H1 (cell line): ENCODE data around the gene TSSK6. TPM values are rescaled to one million over a fixed set of nuclear protein-coding genes. Genes with fewer than 3 reads are reported as not detected.

Source experiments
- CTCF ChIA-PET: fragments of 300-600 bp; sonication (Branson Sonifier 250); formaldehyde crosslinking; loops from one replicate; lab custom pipeline; 2021; ENCODE audit not compliant: partially characterized antibody; lab: Charles Lee
- POLR2A ChIA-PET: fragments of 300-600 bp; sonication (Branson Sonifier 250); formaldehyde crosslinking; loops from one replicate; lab custom pipeline; 2021; ENCODE audit warnings: inconsistent platforms; ENCODE audit not compliant: partially characterized antibody; lab: Charles Lee
- DNase-seq, 2 experiments: peaks; one replicate each; pipeline versions ENCODE4 v3.0.0 to v3.0.0-alpha.2; 2010 to 2022; ENCODE audit warnings: low spot score in 2 of 2, low read depth in 1 of 2, mixed read lengths in 1 of 2
- FAIRE-seq: peaks from 2 replicates; lab custom pipeline; 2011; peaks lifted over from hg19 to GRCh38; lab: Jason Lieb, UNC
- H2AFZ ChIP-seq: 2 replicates; pipeline ENCODE4 v1.8.1; 2012; ENCODE audit warnings: low read length, inconsistent platforms
- H2AK5ac ChIP-seq: 2 replicates; pipeline ENCODE4 v1.6.1; 2013; ENCODE audit warnings: low read depth, low read length
- H2BK120ac ChIP-seq: replicated peaks from 2 replicates; pipeline ENCODE3; 2013; ENCODE audit warnings: low read depth, low read length, inconsistent platforms
- H2BK12ac ChIP-seq: 2 replicates; pipeline ENCODE4 v1.6.1; 2013; ENCODE audit warnings: low read depth, low read length
- H2BK15ac ChIP-seq: 2 replicates; pipeline ENCODE4 v1.6.1; 2013; ENCODE audit warnings: low read length
- H2BK20ac ChIP-seq: 2 replicates; pipeline ENCODE4 v1.6.1; 2013; ENCODE audit warnings: low read length
- H2BK5ac ChIP-seq: 2 replicates; pipeline ENCODE4 v1.6.1; 2013; ENCODE audit warnings: low read depth, low read length
- H3K14ac ChIP-seq: 2 replicates; pipeline ENCODE4 v1.6.1; 2013; ENCODE audit warnings: inconsistent platforms; ENCODE audit not compliant: insufficient read length
- H3K18ac ChIP-seq: 2 replicates; pipeline ENCODE4 v1.6.1; 2013; ENCODE audit warnings: low read length; ENCODE audit errors: extremely low read depth
- H3K23ac ChIP-seq: 2 replicates; pipeline ENCODE4 v1.6.1; 2013; ENCODE audit warnings: inconsistent platforms; ENCODE audit not compliant: insufficient read length
- H3K23me2 ChIP-seq: 2 replicates; pipeline ENCODE4 v1.6.1; 2013; ENCODE audit warnings: low read depth, low read length
- H3K27ac ChIP-seq: 2 replicates; pipeline ENCODE4 v1.6.1; 2011; ENCODE audit warnings: low read depth, low read length, inconsistent platforms
- H3K27me3 ChIP-seq, 4 experiments: replicated peaks in 1 of 4; 1 replicate in 1 of 4; 2 replicates in 3 of 4; pipeline versions ENCODE4 v1.6.1 to v1.8.1; 2011 to 2013; ENCODE audit warnings: low read length in 3 of 4, mild to moderate bottlenecking in 3 of 4, inconsistent platforms in 2 of 4, mixed read lengths in 2 of 4, moderate library complexity in 1 of 4; ENCODE audit not compliant: control insufficient read depth in 3 of 4, insufficient read depth in 3 of 4; ENCODE audit errors: extremely low read depth in 1 of 4
- H3K36me3 ChIP-seq, 4 experiments: 2 replicates each; pipeline versions ENCODE4 v1.6.1 to v1.8.1; 2011 to 2013; ENCODE audit warnings: mild to moderate bottlenecking in 4 of 4, low read length in 3 of 4, moderate library complexity in 2 of 4, control low read depth in 1 of 4, inconsistent platforms in 1 of 4; ENCODE audit not compliant: insufficient read depth in 4 of 4, control insufficient read depth in 2 of 4
- H3K4ac ChIP-seq: replicated peaks from 2 replicates; pipeline ENCODE3; 2013; ENCODE audit warnings: low read length, low read depth, mixed read lengths, inconsistent platforms; ENCODE audit not compliant: insufficient read length
- H3K4me1 ChIP-seq, 4 experiments: replicated peaks in 1 of 4; 1 replicate in 1 of 4; 2 replicates in 3 of 4; pipeline versions ENCODE4 v1.6.1 to v1.8.1; 2011 to 2013; ENCODE audit warnings: low read length in 3 of 4, inconsistent platforms in 2 of 4, mixed read lengths in 1 of 4; ENCODE audit not compliant: insufficient read depth in 4 of 4, control insufficient read depth in 3 of 4
- H3K4me2 ChIP-seq, 2 experiments: 2 replicates each; pipeline versions ENCODE4 v1.6.1 to v1.8.1; 2011 to 2013; ENCODE audit warnings: low read depth in 2 of 2, low read length in 2 of 2, control low read depth in 1 of 2, inconsistent platforms in 1 of 2, mild to moderate bottlenecking in 1 of 2; ENCODE audit not compliant: insufficient read depth in 1 of 2
- H3K4me3 ChIP-seq, 4 experiments: fragments of 200-600, 300-600 bp in 1 of 4; sonication (generic), shearing (Covaris generic), sonication (Bioruptor Twin) in 1 of 4; 2 replicates each; pipeline versions ENCODE4 v1.5.1 to v1.8.1; 2011 to 2016; ENCODE audit warnings: low read length in 4 of 4, low read depth in 3 of 4, control low read depth in 2 of 4, inconsistent platforms in 2 of 4, mild to moderate bottlenecking in 2 of 4, mixed read lengths in 1 of 4, moderate library complexity in 1 of 4; ENCODE audit not compliant: insufficient read depth in 2 of 4; ENCODE audit errors: extremely low read depth in 1 of 4
- H3K56ac ChIP-seq: replicated peaks from 2 replicates; pipeline ENCODE3; 2013; ENCODE audit warnings: low read depth, mild to moderate bottlenecking, mixed read lengths, low read length, inconsistent platforms; ENCODE audit not compliant: insufficient read length
- H3K79me1 ChIP-seq: 2 replicates; pipeline ENCODE4 v1.6.1; 2013; ENCODE audit warnings: low read depth, low read length, control low read depth
- H3K79me2 ChIP-seq, 2 experiments: 2 replicates each; pipeline versions ENCODE4 v1.6.1 to v1.8.1; 2012 to 2013; ENCODE audit warnings: low read length in 2 of 2, mild to moderate bottlenecking in 2 of 2, inconsistent platforms in 1 of 2; ENCODE audit not compliant: insufficient read depth in 2 of 2, control insufficient read depth in 1 of 2
- H3K9ac ChIP-seq, 4 experiments: replicated peaks in 1 of 4; 1 replicate in 1 of 4; 2 replicates in 3 of 4; pipeline versions ENCODE4 v1.6.1 to v1.8.1; 2011 to 2013; ENCODE audit warnings: low read depth in 3 of 4, low read length in 3 of 4, control low read depth in 2 of 4, mild to moderate bottlenecking in 2 of 4, moderate library complexity in 2 of 4, inconsistent platforms in 1 of 4; ENCODE audit errors: extremely low read depth in 1 of 4
- H3K9me3 ChIP-seq, 2 experiments: 2 replicates each; pipeline versions ENCODE4 v1.6.1 to v1.8.1; 2012 to 2013; ENCODE audit warnings: mild to moderate bottlenecking in 2 of 2, moderate library complexity in 2 of 2, control low read depth in 1 of 2, inconsistent platforms in 1 of 2, low read depth in 1 of 2, low read length in 1 of 2, mixed read lengths in 1 of 2; ENCODE audit not compliant: insufficient read depth in 2 of 2
- H4K20me1 ChIP-seq, 2 experiments: replicated peaks in 1 of 2; 2 replicates each; pipeline versions ENCODE3 to v1.8.1; 2011 to 2013; ENCODE audit warnings: inconsistent platforms in 2 of 2, low read length in 2 of 2, mild to moderate bottlenecking in 1 of 2; ENCODE audit not compliant: insufficient read depth in 2 of 2, control insufficient read depth in 1 of 2
- H4K5ac ChIP-seq: 2 replicates; pipeline ENCODE4 v1.6.1; 2013; ENCODE audit warnings: low read length, low read depth, mixed read lengths, inconsistent platforms; ENCODE audit not compliant: insufficient read length
- H4K8ac ChIP-seq: 2 replicates; pipeline ENCODE4 v1.8.0; 2013; ENCODE audit warnings: mild to moderate bottlenecking, moderate library complexity, low read length, inconsistent platforms; ENCODE audit not compliant: insufficient read depth; ENCODE audit errors: extremely low read depth
- H4K91ac ChIP-seq: replicated peaks from 2 replicates; pipeline ENCODE3; 2013; ENCODE audit warnings: low read length, mixed read lengths, inconsistent platforms; ENCODE audit not compliant: insufficient read length
- ASH2L ChIP-seq: fragments of 200-600, 300-600 bp; sonication (generic); IDR thresholded peaks from one replicate; pipeline ENCODE4 v1.7.1; 2017; ENCODE audit warnings: low read length
- BRCA1 ChIP-seq: IDR thresholded peaks from 2 replicates; pipeline ENCODE4 v1.6.1; 2012; ENCODE audit warnings: low read depth, low read length, improper control_type of control experiment
- CEBPB ChIP-seq: IDR thresholded peaks from 2 replicates; pipeline ENCODE4 v1.6.1; 2012; ENCODE audit warnings: low read depth, low read length
- FOSL1 ChIP-seq: IDR thresholded peaks from 2 replicates; pipeline ENCODE4 v1.6.1; 2011; ENCODE audit warnings: mild to moderate bottlenecking, low read depth, low read length, moderate library complexity; ENCODE audit not compliant: insufficient read depth
- GABPA ChIP-seq: IDR thresholded peaks from 2 replicates; pipeline ENCODE4 v1.6.1; 2011; ENCODE audit warnings: mild to moderate bottlenecking, low read length, moderate library complexity, borderline replicate concordance; ENCODE audit not compliant: insufficient read depth
- JUND ChIP-seq: IDR thresholded peaks from 2 replicates; pipeline ENCODE4 v1.6.1; 2011; ENCODE audit warnings: mild to moderate bottlenecking, improper control_type of control experiment, low read length
- KDM4A ChIP-seq: IDR thresholded peaks from one replicate; pipeline ENCODE4 v1.7.1; 2012; ENCODE audit warnings: low read depth, mild to moderate bottlenecking, moderate library complexity, low read length, inconsistent platforms; ENCODE audit not compliant: severe bottlenecking
- RNF2 ChIP-seq: fragments of 200-900, 300-1000 bp; sonication (generic); IDR thresholded peaks from 2 replicates; pipeline ENCODE4 v1.7.1; 2016; ENCODE audit warnings: borderline replicate concordance, low read depth, mild to moderate bottlenecking, antibody characterized with exemption, low read length; ENCODE audit not compliant: poor library complexity, severe bottlenecking; ENCODE audit errors: missing control alignments
- SAP30 ChIP-seq: fragments of 300-600 bp; sonication (generic); IDR thresholded peaks from 2 replicates; pipeline ENCODE4 v1.7.1; 2012; ENCODE audit warnings: low read length, moderate library complexity, mild to moderate bottlenecking, inconsistent platforms; ENCODE audit not compliant: insufficient read depth, insufficient replicate concordance
- WGBS, 2 experiments: shearing (Covaris generic) in 1 of 2; methylation state at CpG; one replicate each; pipeline versions ENCODE4 v1.1.6 to v1.1.7; 2013 to 2015; ENCODE audit warnings: low lambda C conversion rate in 2 of 2, mixed read lengths in 2 of 2, inconsistent platforms in 1 of 2, low coverage in 1 of 2, missing lambda C conversion rate in 1 of 2; ENCODE audit not compliant: insufficient replicate concordance in 2 of 2, insufficient coverage in 1 of 2, insufficient read length in 1 of 2; ENCODE audit errors: extremely low coverage in 1 of 2, missing lambda C conversion rate in 1 of 2; 5-methylcytosine and 5-hydroxymethylcytosine counted together
- polyA plus RNA-seq, 7 experiments: library from polyadenylated mRNA; depleted of rRNA in 3 of 7; stranded (reverse) in 5 of 7; unstranded in 2 of 7; fragments of >200 nt in 5 of 7; fragments of 200-250 nt in 2 of 7; gene quantifications; 1 replicate in 5 of 7; 2 replicates in 1 of 7; 4 replicates in 1 of 7; pipeline versions ENCODE4 v1.2.1 to v1.2.3, GENCODE V29; 2011 to 2013; ENCODE audit warnings: missing spikeins in 2 of 7, mixed read lengths in 2 of 7
- total RNA-seq: library from RNA; stranded (reverse); fragmentation: NEBNext Ultra II Directional; extraction: Animal tissue kit (Norgen Biotek cat#: 25700); gene quantifications from 2 replicates; pipeline ENCODE4 v1.2.1, GENCODE V29; 2021

The TSSK6 gene
- total and polyA plus RNA-seq, 2 of the 8 experiments (the other 6 are each of a cell fraction or from before 2014, with no cell fraction given): 3.6 to 7.8 TPM

GRCh38 chr19:19487950-19488874, 27.1 kb downstream of the TSSK6 start:
- H2BK5ac ChIP-seq: peak overlapping the region; percentile 75; the same call in 1 of the 2 replicates
- H3K9me3 ChIP-seq: no peaks in the 10 kb centered on the region
- H3K23ac ChIP-seq: no peak overlapping the region
- peaks cover 0 to 62% of the 10 kb centered on the region in 2 experiments; a peak in 2 of 4 replicates for H3K79me2 ChIP-seq
- 89% methylated on average over 20 of the region's 20 CpGs; no CpG with 5 or more reads in 1 of the 2 experiments for WGBS, 2 experiments
- H3K36me3 ChIP-seq: peaks cover 0 to 8% (median 1%) of the 10 kb centered on the region in 4 experiments; a peak in 4 of 8 replicates
- no peak overlapping the region for H3K14ac ChIP-seq
- H3K4me3 ChIP-seq: peak overlapping the region in 1 of 4 experiments; percentile 11; a peak in 1 of 8 replicates
- no peak overlapping the region for H3K56ac ChIP-seq
- peaks cover 12 to 31% of the 10 kb centered on the region in 2 experiments for H4K20me1 ChIP-seq
- no peaks in the 10 kb centered on the region for H3K27me3 ChIP-seq
- H3K4ac ChIP-seq: no peak overlapping the region
- CTCF ChIA-PET: interaction anchor here (0.6 to 9.8 kb wide), 14 partner anchors 12 to 180 kb away, joined by 3 to 146 read pairs (median 5); partner anchors contain the start of gene GATAD2A
- no peak overlapping the region for H4K8ac ChIP-seq
- peak overlapping the region; percentile 22 to 45; a peak in 2 of 4 replicates for H3K4me2 ChIP-seq
- no peak overlapping the region for H4K91ac ChIP-seq
- TF ChIP-seq RNF2 (no peak), JUND (no peak), KDM4A (no peak), ASH2L (no peak), FOSL1 (no peak), GABPA (no peak), BRCA1 (no peak), CEBPB (no peak), SAP30 (no peak)
- POLR2A ChIA-PET: interaction anchor here (0.6 to 4.3 kb wide), 17 partner anchors 13 to 169 kb away, joined by 3 to 44 read pairs (median 5); partner anchors contain the start of genes GATAD2A, NDUFA13 and TSSK6
- H2AFZ ChIP-seq: no peak overlapping the region
- FAIRE-seq (no peak), DNase-seq (no peak)
- H2AK5ac ChIP-seq: peak overlapping the region; percentile 61; the same call in 1 of the 2 replicates
- peaks cover 21% of the 10 kb centered on the region for H3K79me1 ChIP-seq
- no peak overlapping the region for H2BK20ac ChIP-seq
- no peak overlapping the region for H2BK15ac ChIP-seq
- peak overlapping the region in 1 of 4 experiments; percentile 12; a peak in 1 of 7 replicates for H3K9ac ChIP-seq
- H3K4me1 ChIP-seq: peaks cover 11 to 28% (median 19%) of the 10 kb centered on the region in 4 experiments
- H2BK120ac ChIP-seq: no peak overlapping the region
- H3K23me2 ChIP-seq: no peaks in the 10 kb centered on the region
- no peak overlapping the region for H3K18ac ChIP-seq
- peak overlapping the region; percentile 50; the same call in 1 of the 2 replicates for H2BK12ac ChIP-seq
- H3K27ac ChIP-seq: peak overlapping the region; percentile 44; the same call in 1 of the 2 replicates
- H4K5ac ChIP-seq: no peak overlapping the region
